AG10803 (cell line): ENCODE results near the gene MYL2.

ENCODE experiments used
- DNase-seq: peaks from one replicate; pipeline ENCODE4 v3.0.0; 2010; ENCODE audit warnings: low read depth
- H3K4me3 ChIP-seq: 2 replicates; pipeline ENCODE4 v1.5.1; 2011; ENCODE audit warnings: mild to moderate bottlenecking, low read length, control low read depth
- TF ChIP-seq, protein P1 (sequence below): conservative IDR thresholded peaks from 2 replicates; pipeline ENCODE4 v1.5.1; 2011; ENCODE audit warnings: mild to moderate bottlenecking, low read length, control low read depth, inconsistent platforms

MYL2 gene

DNA sequence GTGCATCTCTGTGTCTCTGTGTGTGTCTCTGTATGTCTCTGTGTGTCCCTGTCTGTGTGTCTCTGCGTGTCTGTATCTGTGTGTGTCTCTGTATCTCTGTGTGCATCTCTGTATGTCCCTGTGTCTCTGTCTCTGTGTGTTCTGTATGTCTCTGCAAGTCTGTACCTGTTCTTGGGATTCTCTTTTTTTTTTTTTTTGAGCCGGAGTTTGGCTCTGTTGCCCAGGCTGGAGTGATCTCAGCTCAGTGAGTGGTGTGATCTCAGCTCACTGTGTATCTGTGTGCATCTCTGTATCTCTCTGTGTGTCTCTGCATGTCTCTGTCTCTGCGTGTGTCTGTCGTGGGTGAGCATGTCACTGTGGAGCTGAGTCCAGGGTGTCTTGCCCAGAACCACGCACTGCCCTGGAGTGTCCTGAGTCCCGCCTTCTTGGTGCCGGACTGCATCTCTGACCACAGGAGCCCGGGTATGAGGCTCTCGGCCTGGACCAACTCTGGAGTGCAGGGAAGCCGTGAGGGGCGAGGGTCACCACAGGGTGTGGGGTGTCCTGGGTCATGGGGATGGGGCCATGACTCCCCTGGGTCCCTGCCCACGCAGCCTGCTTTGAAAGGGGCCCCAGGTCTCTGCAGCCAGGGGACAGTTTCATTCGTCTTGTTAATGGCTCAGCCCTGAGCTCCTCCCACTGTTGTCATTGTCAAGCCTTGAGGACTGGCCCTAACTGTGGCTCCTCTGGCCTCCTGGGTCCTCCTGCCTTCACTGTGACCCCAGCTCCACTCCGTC lies 11.8 kb downstream of the MYL2 start:
- no peak for DNase-seq
- TF ChIP-seq, protein P1, sequence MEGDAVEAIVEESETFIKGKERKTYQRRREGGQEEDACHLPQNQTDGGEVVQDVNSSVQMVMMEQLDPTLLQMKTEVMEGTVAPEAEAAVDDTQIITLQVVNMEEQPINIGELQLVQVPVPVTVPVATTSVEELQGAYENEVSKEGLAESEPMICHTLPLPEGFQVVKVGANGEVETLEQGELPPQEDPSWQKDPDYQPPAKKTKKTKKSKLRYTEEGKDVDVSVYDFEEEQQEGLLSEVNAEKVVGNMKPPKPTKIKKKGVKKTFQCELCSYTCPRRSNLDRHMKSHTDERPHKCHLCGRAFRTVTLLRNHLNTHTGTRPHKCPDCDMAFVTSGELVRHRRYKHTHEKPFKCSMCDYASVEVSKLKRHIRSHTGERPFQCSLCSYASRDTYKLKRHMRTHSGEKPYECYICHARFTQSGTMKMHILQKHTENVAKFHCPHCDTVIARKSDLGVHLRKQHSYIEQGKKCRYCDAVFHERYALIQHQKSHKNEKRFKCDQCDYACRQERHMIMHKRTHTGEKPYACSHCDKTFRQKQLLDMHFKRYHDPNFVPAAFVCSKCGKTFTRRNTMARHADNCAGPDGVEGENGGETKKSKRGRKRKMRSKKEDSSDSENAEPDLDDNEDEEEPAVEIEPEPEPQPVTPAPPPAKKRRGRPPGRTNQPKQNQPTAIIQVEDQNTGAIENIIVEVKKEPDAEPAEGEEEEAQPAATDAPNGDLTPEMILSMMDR = no peak
- no peak overlapping the region for H3K4me3 ChIP-seq

DNA sequence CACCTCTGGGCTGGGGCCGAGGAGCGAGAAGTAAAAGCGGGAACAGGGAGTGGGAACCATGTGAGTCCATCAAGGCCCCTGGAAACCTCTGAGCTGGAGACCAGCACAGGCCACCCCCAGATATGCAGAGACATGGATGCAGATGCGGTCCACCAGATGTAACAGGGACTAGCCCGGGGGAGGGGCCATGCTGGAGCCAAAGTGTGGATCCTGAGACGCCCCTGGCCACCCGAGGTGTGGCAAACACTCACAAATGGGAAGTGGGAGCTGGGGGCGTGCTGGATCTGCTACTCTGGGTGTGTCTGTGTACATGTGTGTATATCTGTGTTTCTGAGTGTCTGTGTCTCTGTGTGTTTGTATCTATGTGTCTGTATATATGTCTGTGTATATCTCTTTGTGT lies 12.8 kb downstream of the MYL2 start:
- DNase-seq = no peak

DNA sequence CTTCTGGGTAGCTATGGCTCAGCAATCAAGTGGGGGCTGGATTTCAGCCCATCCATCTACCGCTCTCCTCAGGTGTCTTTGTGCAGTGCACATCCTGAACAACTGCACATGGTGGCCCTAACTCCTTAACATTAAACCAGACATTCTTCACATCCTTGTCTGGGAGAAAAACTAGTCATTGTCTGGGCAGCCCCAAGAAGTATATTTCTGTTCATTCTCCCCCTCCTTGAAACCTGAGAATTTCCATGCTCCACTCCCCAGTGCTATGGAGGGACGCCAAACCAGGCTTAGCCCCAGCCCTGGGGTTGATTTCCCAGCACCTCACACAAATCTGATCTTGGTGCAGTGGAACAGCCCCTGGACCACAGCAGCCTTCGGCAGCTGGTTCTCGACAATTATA lies 13.4 kb downstream of the MYL2 start:
- H3K4me3 ChIP-seq = no peak overlapping the region
- DNase-seq = peak; percentile 15
- TF ChIP-seq, protein P1 = no peak

More for the DNA sequence above, 12.8 kb downstream of the MYL2 start:
- H3K4me3 ChIP-seq = no peak overlapping the region
- TF ChIP-seq, protein P1 = no peak

DNA sequence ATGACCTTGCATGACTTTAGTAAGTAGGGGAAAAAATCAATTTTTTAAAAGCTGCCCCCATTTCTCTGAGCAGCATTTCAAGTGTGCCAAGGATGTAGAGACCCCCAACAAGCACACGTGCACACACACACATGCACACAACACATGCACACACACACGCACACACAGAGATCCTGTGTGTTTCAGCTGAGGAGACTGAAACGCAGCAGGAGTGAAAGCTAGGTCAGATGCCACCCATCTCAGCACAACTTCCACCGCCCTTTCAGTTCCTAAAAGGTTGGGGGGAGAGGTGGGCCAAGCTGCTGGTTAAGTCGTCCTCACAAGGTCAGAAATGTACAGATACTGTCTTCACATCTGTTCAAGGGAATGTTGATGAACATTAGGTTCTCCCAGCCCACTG lies 13.9 kb downstream of the MYL2 start:
- TF ChIP-seq, protein P1 = no peak
- H3K4me3 ChIP-seq = no peak overlapping the region
- DNase-seq = no peak

DNA sequence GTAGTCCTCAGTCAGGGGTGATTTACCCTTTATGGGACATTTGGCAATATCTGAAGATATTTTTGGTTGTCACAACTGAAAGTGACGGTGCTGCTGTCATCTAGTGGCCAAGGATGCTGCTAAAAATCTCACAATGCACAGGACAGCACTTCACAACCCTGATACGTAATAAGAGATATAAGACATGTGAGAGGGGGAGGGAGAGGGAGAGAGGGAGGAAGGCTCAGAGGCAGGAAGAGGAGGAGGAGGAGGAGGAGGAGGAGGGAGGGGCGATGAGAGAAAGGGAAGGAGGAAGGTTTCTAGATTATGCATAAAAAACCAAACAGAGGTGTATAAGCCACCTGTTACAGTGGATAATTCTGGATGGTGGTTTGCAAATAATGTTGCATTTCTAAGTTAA lies 14.3 kb downstream of the MYL2 start:
- TF ChIP-seq, protein P1 = no peak
- H3K4me3 ChIP-seq = no peak overlapping the region
- no peak for DNase-seq

DNA sequence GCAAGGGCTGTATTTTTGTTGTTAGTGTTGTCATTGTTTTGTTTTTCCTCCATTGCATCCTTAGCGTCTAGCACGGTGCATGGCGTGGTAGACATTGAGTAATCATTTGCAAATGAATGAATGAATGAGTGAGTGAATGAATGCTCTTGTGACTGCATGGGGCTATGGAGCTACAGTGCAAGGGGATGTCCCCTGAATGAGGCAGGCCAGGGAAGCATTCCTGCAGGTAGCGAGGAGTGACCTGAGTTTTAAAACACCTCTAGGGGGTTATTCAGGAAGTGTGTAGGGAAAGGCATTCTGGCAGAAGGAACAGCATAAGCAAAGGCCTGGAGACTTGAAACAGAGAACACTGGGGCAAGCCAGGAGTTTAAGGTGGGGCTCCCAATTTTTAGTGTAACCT lies 16.9 kb downstream of the MYL2 start:
- no peak overlapping the region for H3K4me3 ChIP-seq
- DNase-seq = no peak

DNA sequence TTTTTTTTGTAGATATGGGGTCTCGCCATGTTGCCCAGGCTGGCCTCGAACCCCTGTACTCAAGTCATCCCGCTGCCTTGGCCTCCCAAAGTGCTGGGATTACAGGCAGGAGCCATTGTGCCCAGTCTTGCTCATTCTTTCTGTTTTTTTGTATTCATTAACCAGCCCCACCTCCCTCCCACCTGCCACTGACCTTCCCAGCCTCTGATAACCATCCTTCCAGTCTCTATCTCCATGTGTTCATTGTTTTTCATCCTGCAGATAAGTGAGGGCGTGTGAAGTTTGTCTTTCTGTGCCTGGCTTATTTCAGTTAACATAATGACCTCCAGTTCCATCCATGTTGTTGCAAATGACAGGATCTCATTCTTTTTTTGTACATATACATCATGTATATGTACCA lies 19.0 kb downstream of the MYL2 start:
- DNase-seq = no peak
- H3K4me3 ChIP-seq = no peak overlapping the region
- TF ChIP-seq, protein P1 = no peak

More for the DNA sequence above, 16.9 kb downstream of the MYL2 start:
- TF ChIP-seq, protein P1 = no peak
